PC-3 (cell line): ENCODE measurements around the gene TMEM11. TPM values are rescaled to one million over a fixed set of nuclear protein-coding genes. Genes with fewer than 3 reads are reported as not detected.

ENCODE experiments used
- ATAC-seq: fragments of 200-7000 bp; cut with Tn5 transposase; 2 replicates; pipeline ENCODE4 v1.9.1; 2020; ENCODE audit warnings: mild to moderate bottlenecking, moderate library complexity
- BruUV-seq: library from RNA; stranded (reverse); fragments of 400-500 nt; replicated peaks from 2 replicates; lab custom pipeline; 2021; lab: Mats Ljungman, UMichigan
- CTCF ChIA-PET: fragments of 300-600 bp; sonication (Branson Sonifier 250); formaldehyde crosslinking; loops from one replicate; lab custom pipeline; 2022; ENCODE audit warnings: antibody characterized with exemption; lab: Charles Lee
- POLR2A ChIA-PET: fragments of 300-600 bp; sonication (Branson Sonifier 250); formaldehyde crosslinking; loops from one replicate; lab custom pipeline; 2022; ENCODE audit warnings: antibody characterized with exemption; ENCODE audit not compliant: unreplicated experiment; lab: Charles Lee
- DNase-seq: peaks from one replicate; pipeline ENCODE4 v3.0.0-alpha.2; 2015
- H2AFZ ChIP-seq: fragments of 300-600 bp; sonication (generic); 2 replicates; pipeline ENCODE4 v1.6.0; 2016; ENCODE audit warnings: antibody characterized with exemption, low read length
- H3F3A ChIP-seq: fragments of 300-600 bp; sonication (generic); one replicate; pipeline ENCODE4 v1.6.0; 2017; ENCODE audit warnings: antibody characterized with exemption, low read length, control low read depth, mild to moderate bottlenecking; ENCODE audit not compliant: unreplicated experiment
- H3K27ac ChIP-seq: fragments of 300-600 bp; sonication (generic); 2 replicates; pipeline ENCODE4 v1.5.1; 2016; ENCODE audit warnings: mild to moderate bottlenecking, low read length
- H3K27me3 ChIP-seq: fragments of 300-600 bp; sonication (generic); 2 replicates; pipeline ENCODE4 v1.6.1; 2016; ENCODE audit warnings: low read length, mixed read lengths
- H3K36me3 ChIP-seq: fragments of 300-600 bp; sonication (generic); 2 replicates; pipeline ENCODE4 v1.6.1; 2016; ENCODE audit warnings: low read depth, mixed run types, low read length, mixed read lengths
- H3K4me1 ChIP-seq: fragments of 300-600 bp; sonication (generic); 2 replicates; pipeline ENCODE4 v1.5.1; 2016; ENCODE audit warnings: low read length; ENCODE audit not compliant: insufficient read depth
- H3K4me2 ChIP-seq: fragments of 300-600 bp; sonication (generic); 2 replicates; pipeline ENCODE4 v1.6.0; 2016; ENCODE audit warnings: low read length
- H3K4me3 ChIP-seq: fragments of 300-600 bp; sonication (generic); 2 replicates; pipeline ENCODE4 v1.5.1; 2016; ENCODE audit warnings: mild to moderate bottlenecking, low read length, mixed read lengths
- H3K79me2 ChIP-seq: fragments of 300-600 bp; sonication (generic); 2 replicates; pipeline ENCODE4 v1.6.1; 2017; ENCODE audit warnings: low read length, mixed read lengths
- H3K9ac ChIP-seq: fragments of 300-600 bp; sonication (generic); 2 replicates; pipeline ENCODE4 v1.6.0; 2016; ENCODE audit warnings: mild to moderate bottlenecking, low read length
- H3K9me2 ChIP-seq: fragments of 300-600 bp; sonication (generic); replicated peaks from 2 replicates; pipeline ENCODE4 v1.6.1; 2016; ENCODE audit warnings: mixed run types, low read length, mixed read lengths
- H3K9me3 ChIP-seq: fragments of 300-600 bp; sonication (generic); 2 replicates; pipeline ENCODE4 v1.6.1; 2016; ENCODE audit warnings: low read length, mixed read lengths
- H4K20me1 ChIP-seq: fragments of 300-600 bp; sonication (generic); 2 replicates; pipeline ENCODE4 v1.6.1; 2016; ENCODE audit warnings: low read length, mixed read lengths
- EZH2 ChIP-seq: fragments of 300-600 bp; sonication (generic); IDR thresholded peaks from one replicate; pipeline ENCODE4 v1.6.1; 2017; ENCODE audit warnings: antibody characterized with exemption, mild to moderate bottlenecking, low read length; ENCODE audit not compliant: unreplicated experiment
- EZH2phosphoT487 ChIP-seq: fragments of 300-600 bp; sonication (generic); IDR thresholded peaks from 2 replicates; pipeline ENCODE4 v1.6.1; 2018; ENCODE audit warnings: mild to moderate bottlenecking, antibody characterized with exemption, low read length, borderline replicate concordance
- intact Hi-C: fragments of 100-400 bp; cut with micrococcal nuclease; formaldehyde crosslinking; loops from 2 replicates; pipeline ENCODE4 v1.9.0; 2023
- total RNA-seq: library from RNA; depleted of rRNA; stranded (reverse); fragments of >200 nt; gene quantifications from 2 replicates; pipeline ENCODE4 v1.2.3, GENCODE V29; 2014
- TF ChIP-seq, protein P1 (sequence below): fragments of 300-600 bp; sonication (generic); conservative IDR thresholded peaks from 2 replicates; pipeline ENCODE4 v1.5.1; 2017; ENCODE audit warnings: antibody characterized with exemption, low read depth, mild to moderate bottlenecking, low read length

Gene TMEM11
- total RNA-seq, 1 experiment from 2014 or later = 70.8 TPM

- H3K4me3 ChIP-seq = peak overlapping the region; percentile 98
- ATAC-seq (peak; percentile 2), DNase-seq (no peak)
- peak overlapping the region; percentile 97 for H3K4me2 ChIP-seq
- intact Hi-C loops = loop anchor here (1.0 to 5.0 kb wide), 2 partner anchors 39 to 84 kb away; partner anchors contain the start of gene NATD1
- H3K9me2 ChIP-seq = no peaks in the 10 kb centered on the region
- ChIA-PET CTCF (interaction anchor here (0.5 kb wide), 1 partner anchor 270 kb away, joined by 5 read pairs; no protein-coding TSS in a partner anchor), POLR2A (interaction anchor here (0.6 to 0.7 kb wide), 2 partner anchors 23 to 54 kb away, joined by 4 to 5 read pairs; no protein-coding TSS in a partner anchor)
- H3F3A ChIP-seq = no peaks in the 10 kb centered on the region
- peak overlapping the region; percentile 100 for H3K9ac ChIP-seq
- peaks cover 44% of the 10 kb centered on the region for H4K20me1 ChIP-seq
- peak overlapping the region; percentile 83 for H3K27ac ChIP-seq
- peaks cover 27% of the 10 kb centered on the region for H3K36me3 ChIP-seq
- TF ChIP-seq EZH2phosphoT487 = no peak
- TF ChIP-seq, protein P1, sequence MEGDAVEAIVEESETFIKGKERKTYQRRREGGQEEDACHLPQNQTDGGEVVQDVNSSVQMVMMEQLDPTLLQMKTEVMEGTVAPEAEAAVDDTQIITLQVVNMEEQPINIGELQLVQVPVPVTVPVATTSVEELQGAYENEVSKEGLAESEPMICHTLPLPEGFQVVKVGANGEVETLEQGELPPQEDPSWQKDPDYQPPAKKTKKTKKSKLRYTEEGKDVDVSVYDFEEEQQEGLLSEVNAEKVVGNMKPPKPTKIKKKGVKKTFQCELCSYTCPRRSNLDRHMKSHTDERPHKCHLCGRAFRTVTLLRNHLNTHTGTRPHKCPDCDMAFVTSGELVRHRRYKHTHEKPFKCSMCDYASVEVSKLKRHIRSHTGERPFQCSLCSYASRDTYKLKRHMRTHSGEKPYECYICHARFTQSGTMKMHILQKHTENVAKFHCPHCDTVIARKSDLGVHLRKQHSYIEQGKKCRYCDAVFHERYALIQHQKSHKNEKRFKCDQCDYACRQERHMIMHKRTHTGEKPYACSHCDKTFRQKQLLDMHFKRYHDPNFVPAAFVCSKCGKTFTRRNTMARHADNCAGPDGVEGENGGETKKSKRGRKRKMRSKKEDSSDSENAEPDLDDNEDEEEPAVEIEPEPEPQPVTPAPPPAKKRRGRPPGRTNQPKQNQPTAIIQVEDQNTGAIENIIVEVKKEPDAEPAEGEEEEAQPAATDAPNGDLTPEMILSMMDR = no peak
- no peak for TF ChIP-seq EZH2
- H2AFZ ChIP-seq = peak overlapping the region; percentile 82
- peaks cover 46% of the 10 kb centered on the region for H3K4me1 ChIP-seq
- H3K27me3 ChIP-seq = no peaks in the 10 kb centered on the region
- BruUV-seq = no TSS peak
- no peaks in the 10 kb centered on the region for H3K9me3 ChIP-seq
- H3K79me2 ChIP-seq = peaks cover 96% of the 10 kb centered on the region
Measured at GRCh38 chr17:21213638-21214014, 335 bp downstream of the TMEM11 start.

DNA sequence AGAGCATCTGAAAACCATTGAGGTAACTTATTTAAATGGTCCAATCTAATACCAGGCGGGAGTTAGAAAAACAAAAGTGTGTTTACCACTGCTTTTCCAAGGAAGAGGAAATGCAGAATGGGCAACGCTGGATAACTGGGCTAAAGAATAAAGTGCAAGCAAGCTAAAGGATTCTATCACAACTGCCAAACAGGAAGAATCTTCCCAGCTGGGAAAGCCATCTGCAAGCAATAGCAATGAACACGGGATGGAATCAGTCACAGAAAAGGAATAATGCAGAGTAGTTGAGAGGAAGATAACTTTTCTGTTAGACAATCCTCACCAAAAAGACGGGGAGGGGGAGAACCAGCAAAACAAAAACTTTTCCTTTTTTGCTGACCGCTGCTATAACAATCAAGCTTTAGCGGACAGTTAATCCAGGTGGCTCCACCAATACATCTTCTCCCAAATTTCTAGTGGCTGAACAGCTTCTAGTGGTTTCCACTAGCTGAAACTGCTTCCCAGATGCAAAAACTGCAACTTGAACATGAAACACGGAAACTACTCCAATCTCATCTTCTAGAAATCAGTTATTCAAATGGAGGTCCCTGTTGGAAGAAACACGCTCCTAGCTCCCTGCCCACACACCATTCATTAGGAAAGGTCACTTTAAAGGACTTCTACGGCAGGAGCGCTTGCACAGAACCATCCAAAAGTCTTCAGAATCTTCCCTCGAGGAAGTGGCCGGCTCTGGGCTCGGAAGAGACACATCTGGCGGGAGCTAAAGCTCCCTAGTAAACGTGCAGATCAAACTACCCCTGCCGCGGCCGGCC is 929 bp downstream of the TMEM11 start:
- peak overlapping the region; percentile 98 for H3K4me3 ChIP-seq

More for the DNA sequence above, 929 bp downstream of the TMEM11 start:
- Histone ChIP-seq H3K9me3 (no peaks in the 10 kb centered on the region), H3K27ac (peak overlapping the region; percentile 83), H3K79me2 (peaks cover 96% of the 10 kb centered on the region), H3K36me3 (peaks cover 29% of the 10 kb centered on the region), H3K27me3 (no peaks in the 10 kb centered on the region), H3K4me1 (peaks cover 46% of the 10 kb centered on the region), H4K20me1 (peaks cover 44% of the 10 kb centered on the region), H3K9me2 (no peaks in the 10 kb centered on the region), H3F3A (no peaks in the 10 kb centered on the region), H3K4me2 (peak overlapping the region; percentile 97), H3K9ac (peak overlapping the region; percentile 100), H2AFZ (peak overlapping the region; percentile 82)
- ATAC-seq = no peak
- intact Hi-C loops = loop anchor here (5.0 kb wide), 1 partner anchor 39 kb away; the partner anchor contains the start of gene NATD1
- CTCF ChIA-PET = no interaction called here
- TF ChIP-seq, protein P1 = no peak
- TF ChIP-seq EZH2phosphoT487 (no peak), EZH2 (no peak)
- no peak for DNase-seq
- POLR2A ChIA-PET = interaction anchor here (0.6 to 0.7 kb wide), 2 partner anchors 22 to 55 kb away, joined by 4 to 5 read pairs; no protein-coding TSS in a partner anchor
- TSS peak; percentile 42 for BruUV-seq
